ENCODE data around the gene GASK1A.

GASK1A gene

GRCh38 chr3:43010638-43011037, 31.5 kb downstream of the GASK1A start:
- Histone ChIP-seq H3K9me3 (ENCODE audit: control insufficient read depth, low read length) (no peaks in the 10 kb centered on the region), H2BK12ac (ENCODE audit: low read length in 2 of 2) (no peak overlapping the region), H3K9ac (ENCODE audit: low read length) (no peak overlapping the region), H3K4me1 (ENCODE audit: control insufficient read depth, insufficient read depth, low read depth, low read length) (no peaks in the 10 kb centered on the region), H2BK15ac (ENCODE audit: low read depth, poor library complexity, severe bottlenecking) (no peak overlapping the region), H2AFZ (ENCODE audit: low read depth, low read length) (no peak overlapping the region), H2AK5ac (ENCODE audit: low read length, severe bottlenecking) (no peak overlapping the region), H3K36me3 (ENCODE audit: control insufficient read depth in 1 of 2, insufficient read depth in 2 of 2, low read depth in 1 of 2, low read length in 2 of 2) (no peaks in the 10 kb centered on the region), H2BK5ac (ENCODE audit: low read depth, low read length, poor library complexity, severe bottlenecking) (no peak overlapping the region), H4K91ac (ENCODE audit: low read length) (no peak overlapping the region), H3K4me3 (ENCODE audit: insufficient read depth in 1 of 2, low read depth in 1 of 2, low read length in 2 of 2) (no peak overlapping the region), H3K27ac (ENCODE audit: low read length, poor library complexity, severe bottlenecking) (no peak overlapping the region), H3K4ac (ENCODE audit: low read depth in 1 of 2, low read length in 2 of 2) (no peak overlapping the region), H2BK120ac (ENCODE audit: low read depth, low read length) (no peak overlapping the region), H3K4me2 (ENCODE audit: low read length, poor library complexity, severe bottlenecking) (no peak overlapping the region), H3K23ac (ENCODE audit: low read length in 2 of 2) (no peak overlapping the region), H3K18ac (ENCODE audit: low read depth in 1 of 2, low read length in 2 of 2) (no peak overlapping the region), H3K79me1 (replicated peaks; ENCODE audit: low read length, poor library complexity, severe bottlenecking) (no peaks in the 10 kb centered on the region), H4K8ac (ENCODE audit: low read length) (no peak overlapping the region), H3K14ac (ENCODE audit: low read length in 2 of 2) (no peak overlapping the region), H3K27me3 (ENCODE audit: control insufficient read depth in 1 of 2, insufficient read depth in 1 of 2, low read length in 2 of 2) (peaks cover 8 to 14% of the 10 kb centered on the region in 2 experiments)
- no peak for DNase-seq

GRCh38 chr3:43011638-43012037, 32.5 kb downstream of the GASK1A start:
- H3K23ac ChIP-seq (ENCODE audit: low read length in 2 of 2), result no peak overlapping the region
- no peak overlapping the region for H2AFZ ChIP-seq (ENCODE audit: low read depth, low read length)
- H3K9me3 ChIP-seq (ENCODE audit: control insufficient read depth, low read length), result no peaks in the 10 kb centered on the region
- H3K4me2 ChIP-seq (ENCODE audit: low read length, poor library complexity, severe bottlenecking), result no peak overlapping the region
- H3K4me3 ChIP-seq (ENCODE audit: insufficient read depth in 1 of 2, low read depth in 1 of 2, low read length in 2 of 2), result no peak overlapping the region
- no peak overlapping the region for H3K14ac ChIP-seq (ENCODE audit: low read length in 2 of 2)
- H3K9ac ChIP-seq (ENCODE audit: low read length), result no peak overlapping the region
- no peak for DNase-seq
- H4K8ac ChIP-seq (ENCODE audit: low read length), result no peak overlapping the region
- H3K79me1 ChIP-seq (replicated peaks; ENCODE audit: low read length, poor library complexity, severe bottlenecking), result no peaks in the 10 kb centered on the region
- H2BK5ac ChIP-seq (ENCODE audit: low read depth, low read length, poor library complexity, severe bottlenecking), result no peak overlapping the region
- no peaks in the 10 kb centered on the region for H3K4me1 ChIP-seq (ENCODE audit: control insufficient read depth, insufficient read depth, low read depth, low read length)
- no peak overlapping the region for H3K18ac ChIP-seq (ENCODE audit: low read depth in 1 of 2, low read length in 2 of 2)
- no peak overlapping the region for H2BK12ac ChIP-seq (ENCODE audit: low read length in 2 of 2)
- no peak overlapping the region for H3K27ac ChIP-seq (ENCODE audit: low read length, poor library complexity, severe bottlenecking)
- H3K4ac ChIP-seq (ENCODE audit: low read depth in 1 of 2, low read length in 2 of 2), result no peak overlapping the region
- no peak overlapping the region for H2BK15ac ChIP-seq (ENCODE audit: low read depth, poor library complexity, severe bottlenecking)
- 52% methylated on average over 3 of the region's 3 CpGs for WGBS
- no peak overlapping the region for H4K91ac ChIP-seq (ENCODE audit: low read length)
- no peak overlapping the region for H2AK5ac ChIP-seq (ENCODE audit: low read length, severe bottlenecking)
- peaks cover 6 to 8% of the 10 kb centered on the region in 2 experiments for H3K27me3 ChIP-seq (ENCODE audit: control insufficient read depth in 1 of 2, insufficient read depth in 1 of 2, low read length in 2 of 2)
- no peaks in the 10 kb centered on the region for H3K36me3 ChIP-seq (ENCODE audit: control insufficient read depth in 1 of 2, insufficient read depth in 2 of 2, low read depth in 1 of 2, low read length in 2 of 2)
- H2BK120ac ChIP-seq (ENCODE audit: low read depth, low read length), result no peak overlapping the region

GRCh38 chr3:43012174-43012573, 33.1 kb downstream of the GASK1A start:
- Histone ChIP-seq H3K79me1 (replicated peaks; ENCODE audit: low read length, poor library complexity, severe bottlenecking) (no peaks in the 10 kb centered on the region), H4K8ac (ENCODE audit: low read length) (no peak overlapping the region), H3K4me2 (ENCODE audit: low read length, poor library complexity, severe bottlenecking) (no peak overlapping the region), H3K23ac (ENCODE audit: low read length in 2 of 2) (no peak overlapping the region), H3K27me3 (ENCODE audit: control insufficient read depth in 1 of 2, insufficient read depth in 1 of 2, low read length in 2 of 2) (peaks cover 4 to 8% of the 10 kb centered on the region in 2 experiments), H3K14ac (ENCODE audit: low read length in 2 of 2) (no peak overlapping the region), H3K9me3 (ENCODE audit: control insufficient read depth, low read length) (no peaks in the 10 kb centered on the region), H3K18ac (ENCODE audit: low read depth in 1 of 2, low read length in 2 of 2) (no peak overlapping the region), H3K9ac (ENCODE audit: low read length) (no peak overlapping the region), H3K27ac (ENCODE audit: low read length, poor library complexity, severe bottlenecking) (no peak overlapping the region), H3K4ac (ENCODE audit: low read depth in 1 of 2, low read length in 2 of 2) (no peak overlapping the region), H3K36me3 (ENCODE audit: control insufficient read depth in 1 of 2, insufficient read depth in 2 of 2, low read depth in 1 of 2, low read length in 2 of 2) (no peaks in the 10 kb centered on the region), H3K4me1 (ENCODE audit: control insufficient read depth, insufficient read depth, low read depth, low read length) (no peaks in the 10 kb centered on the region), H2AK5ac (ENCODE audit: low read length, severe bottlenecking) (no peak overlapping the region), H2BK120ac (ENCODE audit: low read depth, low read length) (no peak overlapping the region), H2AFZ (ENCODE audit: low read depth, low read length) (no peak overlapping the region), H3K4me3 (ENCODE audit: insufficient read depth in 1 of 2, low read depth in 1 of 2, low read length in 2 of 2) (no peak overlapping the region), H2BK15ac (ENCODE audit: low read depth, poor library complexity, severe bottlenecking) (no peak overlapping the region), H2BK5ac (ENCODE audit: low read depth, low read length, poor library complexity, severe bottlenecking) (no peak overlapping the region), H2BK12ac (ENCODE audit: low read length in 2 of 2) (no peak overlapping the region), H4K91ac (ENCODE audit: low read length) (no peak overlapping the region)
- no peak for DNase-seq

- Histone ChIP-seq H2BK15ac (ENCODE audit: low read depth, poor library complexity, severe bottlenecking) (no peak overlapping the region), H2AFZ (ENCODE audit: low read depth, low read length) (no peak overlapping the region), H3K9me3 (ENCODE audit: control insufficient read depth, low read length) (no peaks in the 10 kb centered on the region), H2BK5ac (ENCODE audit: low read depth, low read length, poor library complexity, severe bottlenecking) (no peak overlapping the region), H2BK12ac (ENCODE audit: low read length in 2 of 2) (no peak overlapping the region), H4K8ac (ENCODE audit: low read length) (no peak overlapping the region), H3K4ac (ENCODE audit: low read depth in 1 of 2, low read length in 2 of 2) (no peak overlapping the region), H2BK120ac (ENCODE audit: low read depth, low read length) (no peak overlapping the region), H3K4me2 (ENCODE audit: low read length, poor library complexity, severe bottlenecking) (no peak overlapping the region), H2AK5ac (ENCODE audit: low read length, severe bottlenecking) (no peak overlapping the region), H3K4me3 (ENCODE audit: insufficient read depth in 1 of 2, low read depth in 1 of 2, low read length in 2 of 2) (no peak overlapping the region), H3K79me1 (replicated peaks; ENCODE audit: low read length, poor library complexity, severe bottlenecking) (no peaks in the 10 kb centered on the region), H3K23ac (ENCODE audit: low read length in 2 of 2) (no peak overlapping the region), H3K4me1 (ENCODE audit: control insufficient read depth, insufficient read depth, low read depth, low read length) (no peaks in the 10 kb centered on the region), H3K14ac (ENCODE audit: low read length in 2 of 2) (no peak overlapping the region), H3K18ac (ENCODE audit: low read depth in 1 of 2, low read length in 2 of 2) (no peak overlapping the region), H4K91ac (ENCODE audit: low read length) (no peak overlapping the region), H3K36me3 (ENCODE audit: control insufficient read depth in 1 of 2, insufficient read depth in 2 of 2, low read depth in 1 of 2, low read length in 2 of 2) (no peaks in the 10 kb centered on the region), H3K27ac (ENCODE audit: low read length, poor library complexity, severe bottlenecking) (no peak overlapping the region), H3K9ac (ENCODE audit: low read length) (no peak overlapping the region), H3K27me3 (ENCODE audit: control insufficient read depth in 1 of 2, insufficient read depth in 1 of 2, low read length in 2 of 2) (peaks cover 3 to 4% of the 10 kb centered on the region in 2 experiments)
- DNase-seq, result no peak
- 64% methylated on average over 2 of the region's 2 CpGs for WGBS
Measured at GRCh38 chr3:43013256-43013655, 34.1 kb downstream of the GASK1A start.
